KMS-11 (cell line): ENCODE results near the gene PDZD2.

ENCODE experiments used
- H2AFZ ChIP-seq: fragments of 200-600 bp; sonication (generic); 2 replicates; pipeline ENCODE4 v1.6.1; 2016; ENCODE audit warnings: antibody characterized with exemption, mixed run types, low read depth
- H3K27ac ChIP-seq: fragments of 200-600 bp; sonication (generic); 2 replicates; pipeline ENCODE4 v1.6.1; 2016; ENCODE audit warnings: mild to moderate bottlenecking, mixed run types
- H3K27me3 ChIP-seq: fragments of 200-600 bp; sonication (generic); 2 replicates; pipeline ENCODE4 v1.6.1; 2017; ENCODE audit warnings: mild to moderate bottlenecking, low read depth, mixed run types, moderate library complexity; ENCODE audit not compliant: insufficient read depth
- H3K36me3 ChIP-seq: fragments of 200-600 bp; sonication (generic); 2 replicates; pipeline ENCODE4 v1.6.1; 2017; ENCODE audit warnings: mild to moderate bottlenecking, mixed run types; ENCODE audit not compliant: insufficient read depth
- H3K4me1 ChIP-seq: fragments of 200-600 bp; sonication (generic); 2 replicates; pipeline ENCODE4 v1.6.1; 2016; ENCODE audit warnings: mild to moderate bottlenecking, low read depth, mixed run types; ENCODE audit not compliant: poor library complexity, severe bottlenecking
- H3K4me2 ChIP-seq: fragments of 200-600 bp; sonication (generic); 2 replicates; pipeline ENCODE4 v1.7.0; 2016; ENCODE audit warnings: mild to moderate bottlenecking, mixed run types
- H3K4me3 ChIP-seq: fragments of 200-600 bp; sonication (generic); IDR thresholded peaks from 2 replicates; pipeline ENCODE4 v1.6.1; 2017; ENCODE audit warnings: low read depth, low read length, mixed read lengths; ENCODE audit not compliant: insufficient read depth
- H3K79me2 ChIP-seq: fragments of 200-600 bp; sonication (generic); 2 replicates; pipeline ENCODE4 v1.6.1; 2016; ENCODE audit warnings: low read depth, mixed run types; ENCODE audit not compliant: insufficient read depth
- H3K9ac ChIP-seq: fragments of 200-600 bp; sonication (generic); 2 replicates; pipeline ENCODE4 v1.6.1; 2016; ENCODE audit warnings: mild to moderate bottlenecking, mixed run types
- H4K20me1 ChIP-seq: fragments of 200-600 bp; sonication (generic); 2 replicates; pipeline ENCODE4 v1.6.1; 2016; ENCODE audit warnings: mild to moderate bottlenecking, mixed run types; ENCODE audit not compliant: insufficient read depth
- CTCF ChIP-seq: fragments of 200-600 bp; sonication (generic); conservative IDR thresholded peaks from 2 replicates; pipeline ENCODE4 v1.6.1; 2017; ENCODE audit warnings: low read depth, mild to moderate bottlenecking, antibody characterized with exemption, low read length, moderate library complexity, mixed read lengths

PDZD2 gene

GRCh38 chr5:32135086-32135485, 496.2 kb downstream of the PDZD2 start:
- H4K20me1 ChIP-seq = no peaks in the 10 kb centered on the region
- no peaks in the 10 kb centered on the region for H3K4me1 ChIP-seq
- H3K9ac ChIP-seq = no peak overlapping the region
- no peaks in the 10 kb centered on the region for H3K27me3 ChIP-seq
- H3K4me3 ChIP-seq = no peak overlapping the region
- H3K27ac ChIP-seq = no peak overlapping the region
- no peak for TF ChIP-seq CTCF
- H3K79me2 ChIP-seq = peaks cover 16% of the 10 kb centered on the region
- no peak overlapping the region for H3K4me2 ChIP-seq
- peaks cover 6% of the 10 kb centered on the region; the same call in 1 of the 2 replicates for H3K36me3 ChIP-seq
- H2AFZ ChIP-seq = no peak overlapping the region

- Histone ChIP-seq H3K27ac (no peak overlapping the region), H3K27me3 (no peaks in the 10 kb centered on the region), H3K4me3 (no peak overlapping the region), H4K20me1 (no peaks in the 10 kb centered on the region), H3K4me2 (no peak overlapping the region), H2AFZ (no peak overlapping the region), H3K79me2 (peaks cover 16% of the 10 kb centered on the region), H3K9ac (no peak overlapping the region), H3K36me3 (peaks cover 6% of the 10 kb centered on the region; the same call in 1 of the 2 replicates), H3K4me1 (no peaks in the 10 kb centered on the region)
- TF ChIP-seq CTCF = no peak
Measured at GRCh38 chr5:32136342-32136741, 497.4 kb downstream of the PDZD2 start.

- H3K4me3 ChIP-seq = no peak overlapping the region
- H3K4me1 ChIP-seq = no peaks in the 10 kb centered on the region
- no peak overlapping the region for H2AFZ ChIP-seq
- H3K27ac ChIP-seq = no peak overlapping the region
- TF ChIP-seq CTCF = no peak
- peaks cover 22% of the 10 kb centered on the region for H3K79me2 ChIP-seq
- no peaks in the 10 kb centered on the region for H4K20me1 ChIP-seq
- H3K4me2 ChIP-seq = no peak overlapping the region
- no peak overlapping the region for H3K9ac ChIP-seq
- H3K27me3 ChIP-seq = no peaks in the 10 kb centered on the region
- peaks cover 6% of the 10 kb centered on the region; the same call in 1 of the 2 replicates for H3K36me3 ChIP-seq
Measured at GRCh38 chr5:32138839-32139493, 500.0 kb downstream of the PDZD2 start.

GRCh38 chr5:32143617-32144377, 504.9 kb downstream of the PDZD2 start:
- Histone ChIP-seq H3K27me3 (no peaks in the 10 kb centered on the region), H3K4me1 (peaks cover 22% of the 10 kb centered on the region), H3K36me3 (peaks cover 2% of the 10 kb centered on the region; the same call in 1 of the 2 replicates), H2AFZ (no peak overlapping the region), H3K4me2 (no peak overlapping the region), H3K9ac (no peak overlapping the region), H3K4me3 (no peak overlapping the region), H3K27ac (no peak overlapping the region), H3K79me2 (peaks cover 58% of the 10 kb centered on the region), H4K20me1 (0 out of 2 replicates have a peak, but pooled peaks cover 6% of the 10 kb centered on the region)
- no peak for TF ChIP-seq CTCF
